Measurements from ENCODE around the gene ADCY2. TPM values are rescaled to one million over a fixed set of nuclear protein-coding genes. Genes with fewer than 3 reads are reported as not detected.

Gene ADCY2
- total RNA-seq, 1 experiment from 2014 or later, result 0.34 TPM

GRCh38 chr5:7680260-7680659 is 284.3 kb downstream of the ADCY2 start:
- Histone ChIP-seq H3K9me3 (ENCODE audit: low read depth, low read length, poor library complexity, severe bottlenecking) (no peaks in the 10 kb centered on the region), H3K4me3 (ENCODE audit: low read depth, low read length, poor library complexity, severe bottlenecking) (no peak overlapping the region), H3K36me3 (ENCODE audit: insufficient read depth, low read length, poor library complexity, severe bottlenecking) (no peaks in the 10 kb centered on the region), H3K27me3 (replicated peaks; ENCODE audit: insufficient read depth, low read depth, low read length, poor library complexity) (no peaks in the 10 kb centered on the region), H3K4me1 (ENCODE audit: insufficient read depth, low read length, poor library complexity, severe bottlenecking) (no peaks in the 10 kb centered on the region), H3K27ac (ENCODE audit: low read depth, low read length, poor library complexity, severe bottlenecking) (no peak overlapping the region)
- no TSS peak for BruUV-seq (replicated peaks)
- intact Hi-C loops (cut with micrococcal nuclease; ENCODE audit: unreplicated experiment), result no loop called here
- ChIA-PET POLR2A (ENCODE audit: low non-redundant PET) (no interaction called here), CTCF (no interaction called here)
- no peak for DNase-seq (ENCODE audit: low spot score)
- no peak for TF ChIP-seq EZH2 (IDR thresholded peaks at IDR 0.05; ENCODE audit: borderline replicate concordance, low read depth, low read length, poor library complexity, severe bottlenecking)
- TF ChIP-seq CTCF (conservative IDR thresholded peaks at IDR 0.05; ENCODE audit: low read depth, low read length), result no peak

GRCh38 chr5:7682379-7682778 is 286.4 kb downstream of the ADCY2 start:
- intact Hi-C loops (cut with micrococcal nuclease; ENCODE audit: unreplicated experiment), result no loop called here
- ChIA-PET POLR2A (ENCODE audit: low non-redundant PET) (no interaction called here), CTCF (no interaction called here)
- BruUV-seq (replicated peaks), result no TSS peak
- no peak for TF ChIP-seq EZH2 (IDR thresholded peaks at IDR 0.05; ENCODE audit: borderline replicate concordance, low read depth, low read length, poor library complexity, severe bottlenecking)
- TF ChIP-seq CTCF (conservative IDR thresholded peaks at IDR 0.05; ENCODE audit: low read depth, low read length), result no peak
- no peak overlapping the region for H3K4me3 ChIP-seq (ENCODE audit: low read depth, low read length, poor library complexity, severe bottlenecking)
- no peaks in the 10 kb centered on the region for H3K27me3 ChIP-seq (replicated peaks; ENCODE audit: insufficient read depth, low read depth, low read length, poor library complexity)
- no peak for DNase-seq (ENCODE audit: low spot score)
- H3K4me1 ChIP-seq (ENCODE audit: insufficient read depth, low read length, poor library complexity, severe bottlenecking), result no peaks in the 10 kb centered on the region
- no peaks in the 10 kb centered on the region for H3K9me3 ChIP-seq (ENCODE audit: low read depth, low read length, poor library complexity, severe bottlenecking)
- no peaks in the 10 kb centered on the region for H3K36me3 ChIP-seq (ENCODE audit: insufficient read depth, low read length, poor library complexity, severe bottlenecking)
- no peak overlapping the region for H3K27ac ChIP-seq (ENCODE audit: low read depth, low read length, poor library complexity, severe bottlenecking)

- TF ChIP-seq EZH2 (IDR thresholded peaks at IDR 0.05; ENCODE audit: borderline replicate concordance, low read depth, low read length, poor library complexity, severe bottlenecking) (no peak), CTCF (conservative IDR thresholded peaks at IDR 0.05; ENCODE audit: low read depth, low read length) (peak; percentile 19; the same call in 1 of the 2 replicates)
- no peak for DNase-seq (ENCODE audit: low spot score)
- BruUV-seq (replicated peaks), result no TSS peak
- no peaks in the 10 kb centered on the region for H3K4me1 ChIP-seq (ENCODE audit: insufficient read depth, low read length, poor library complexity, severe bottlenecking)
- ChIA-PET CTCF (no interaction called here), POLR2A (ENCODE audit: low non-redundant PET) (no interaction called here)
- no peaks in the 10 kb centered on the region for H3K36me3 ChIP-seq (ENCODE audit: insufficient read depth, low read length, poor library complexity, severe bottlenecking)
- H3K27me3 ChIP-seq (replicated peaks; ENCODE audit: insufficient read depth, low read depth, low read length, poor library complexity), result no peaks in the 10 kb centered on the region
- no peak overlapping the region for H3K27ac ChIP-seq (ENCODE audit: low read depth, low read length, poor library complexity, severe bottlenecking)
- H3K4me3 ChIP-seq (ENCODE audit: low read depth, low read length, poor library complexity, severe bottlenecking), result no peak overlapping the region
- intact Hi-C loops (cut with micrococcal nuclease; ENCODE audit: unreplicated experiment), result no loop called here
- H3K9me3 ChIP-seq (ENCODE audit: low read depth, low read length, poor library complexity, severe bottlenecking), result no peaks in the 10 kb centered on the region
These were observed 287.8 kb downstream of the ADCY2 start for GRCh38 chr5:7683753-7684152.
